Mesenchymal stem cell (in vitro differentiated cells and primary cell): ENCODE measurements around the gene PRMT3.

Experiments used
- DNase-seq: peaks from one replicate; pipeline ENCODE4 v3.0.0-alpha.2; 2013
- H2AFZ ChIP-seq: one replicate; pipeline ENCODE4 v1.6.1; 2013; ENCODE audit warnings: low read depth, mild to moderate bottlenecking, control low read depth, inconsistent platforms, low read length, moderate library complexity
- H2AK5ac ChIP-seq: 2 replicates; pipeline ENCODE4 v1.6.1; 2013; ENCODE audit warnings: low read length, moderate library complexity, mild to moderate bottlenecking, inconsistent platforms; ENCODE audit not compliant: severe bottlenecking
- H2BK120ac ChIP-seq: one replicate; pipeline ENCODE4 v1.6.1; 2013; ENCODE audit warnings: low read depth, mild to moderate bottlenecking, inconsistent platforms, low read length, moderate library complexity
- H2BK12ac ChIP-seq, 2 experiments: one replicate each; pipeline ENCODE4 v1.6.1; 2013; ENCODE audit warnings: inconsistent platforms in 2 of 2, low read length in 2 of 2, mild to moderate bottlenecking in 2 of 2, moderate library complexity in 2 of 2, control low read depth in 1 of 2
- H2BK15ac ChIP-seq: one replicate; pipeline ENCODE4 v1.6.1; 2013; ENCODE audit warnings: mild to moderate bottlenecking, low read depth, inconsistent platforms; ENCODE audit not compliant: poor library complexity, severe bottlenecking
- H2BK5ac ChIP-seq: 2 replicates; pipeline ENCODE4 v1.6.1; 2013; ENCODE audit warnings: low read depth, mild to moderate bottlenecking, low read length, control low read depth, inconsistent platforms; ENCODE audit not compliant: poor library complexity, severe bottlenecking
- H3K14ac ChIP-seq, 2 experiments: one replicate each; pipeline ENCODE4 v1.6.1; 2013; ENCODE audit warnings: inconsistent platforms in 2 of 2, low read length in 2 of 2, control low read depth in 1 of 2, mild to moderate bottlenecking in 1 of 2, moderate library complexity in 1 of 2
- H3K18ac ChIP-seq, 2 experiments: one replicate each; pipeline ENCODE4 v1.6.1; 2013; ENCODE audit warnings: inconsistent platforms in 2 of 2, low read length in 2 of 2, control low read depth in 1 of 2, low read depth in 1 of 2, mild to moderate bottlenecking in 1 of 2
- H3K23ac ChIP-seq, 2 experiments: one replicate each; pipeline ENCODE4 v1.6.1; 2013; ENCODE audit warnings: inconsistent platforms in 2 of 2, low read length in 2 of 2, mild to moderate bottlenecking in 2 of 2, moderate library complexity in 2 of 2, control low read depth in 1 of 2
- H3K27ac ChIP-seq: 2 replicates; pipeline ENCODE4 v1.5.1; 2013; ENCODE audit warnings: mild to moderate bottlenecking, moderate library complexity, low read length, control low read depth, inconsistent platforms; ENCODE audit not compliant: poor library complexity, severe bottlenecking
- H3K27me3 ChIP-seq, 2 experiments: 2 replicates each; pipeline versions ENCODE4 v1.6.1 to v1.7.0; 2013; ENCODE audit warnings: low read length in 2 of 2, mild to moderate bottlenecking in 2 of 2, moderate library complexity in 2 of 2, control low read depth in 1 of 2, inconsistent platforms in 1 of 2; ENCODE audit not compliant: control insufficient read depth in 1 of 2, insufficient read depth in 1 of 2
- H3K36me3 ChIP-seq, 2 experiments: 2 replicates each; pipeline versions ENCODE4 v1.6.1 to v1.7.0; 2013; ENCODE audit warnings: low read length in 2 of 2, control low read depth in 1 of 2, inconsistent platforms in 1 of 2, low read depth in 1 of 2, mild to moderate bottlenecking in 1 of 2; ENCODE audit not compliant: insufficient read depth in 2 of 2, control insufficient read depth in 1 of 2
- H3K4ac ChIP-seq, 2 experiments: one replicate each; pipeline ENCODE4 v1.6.1; 2013; ENCODE audit warnings: inconsistent platforms in 2 of 2, low read length in 2 of 2, mild to moderate bottlenecking in 2 of 2, moderate library complexity in 2 of 2, control low read depth in 1 of 2, low read depth in 1 of 2
- H3K4me1 ChIP-seq: 2 replicates; pipeline ENCODE4 v1.6.1; 2013; ENCODE audit warnings: low read depth, low read length, control low read depth; ENCODE audit not compliant: control insufficient read depth, insufficient read depth
- H3K4me2 ChIP-seq: 2 replicates; pipeline ENCODE4 v1.6.1; 2013; ENCODE audit warnings: low read length, mild to moderate bottlenecking, inconsistent platforms; ENCODE audit not compliant: poor library complexity, severe bottlenecking
- H3K4me3 ChIP-seq, 2 experiments: 2 replicates each; pipeline versions ENCODE4 v1.5.1 to v1.7.0; 2013; ENCODE audit warnings: low read length in 2 of 2, mild to moderate bottlenecking in 2 of 2, control low read depth in 1 of 2, low read depth in 1 of 2; ENCODE audit not compliant: insufficient read depth in 1 of 2
- H3K79me1 ChIP-seq: replicated peaks from 2 replicates; pipeline ENCODE4 v1.6.1; 2013; ENCODE audit warnings: mild to moderate bottlenecking, control low read depth, low read length, inconsistent platforms; ENCODE audit not compliant: poor library complexity, severe bottlenecking
- H3K9ac ChIP-seq: 2 replicates; pipeline ENCODE4 v1.7.0; 2013; ENCODE audit warnings: mild to moderate bottlenecking, low read length, moderate library complexity
- H3K9me3 ChIP-seq: 2 replicates; pipeline ENCODE4 v1.7.0; 2013; ENCODE audit warnings: mild to moderate bottlenecking, low read length; ENCODE audit not compliant: control insufficient read depth
- H4K8ac ChIP-seq: one replicate; pipeline ENCODE4 v1.6.1; 2013; ENCODE audit warnings: inconsistent platforms, mild to moderate bottlenecking, low read length, moderate library complexity
- H4K91ac ChIP-seq: one replicate; pipeline ENCODE4 v1.6.1; 2013; ENCODE audit warnings: mild to moderate bottlenecking, low read length, inconsistent platforms
- WGBS: methylation state at CpG from one replicate; pipeline ENCODE4 v1.1.7; 2013; ENCODE audit warnings: mixed read lengths; 5-methylcytosine and 5-hydroxymethylcytosine counted together

Gene PRMT3

DNA sequence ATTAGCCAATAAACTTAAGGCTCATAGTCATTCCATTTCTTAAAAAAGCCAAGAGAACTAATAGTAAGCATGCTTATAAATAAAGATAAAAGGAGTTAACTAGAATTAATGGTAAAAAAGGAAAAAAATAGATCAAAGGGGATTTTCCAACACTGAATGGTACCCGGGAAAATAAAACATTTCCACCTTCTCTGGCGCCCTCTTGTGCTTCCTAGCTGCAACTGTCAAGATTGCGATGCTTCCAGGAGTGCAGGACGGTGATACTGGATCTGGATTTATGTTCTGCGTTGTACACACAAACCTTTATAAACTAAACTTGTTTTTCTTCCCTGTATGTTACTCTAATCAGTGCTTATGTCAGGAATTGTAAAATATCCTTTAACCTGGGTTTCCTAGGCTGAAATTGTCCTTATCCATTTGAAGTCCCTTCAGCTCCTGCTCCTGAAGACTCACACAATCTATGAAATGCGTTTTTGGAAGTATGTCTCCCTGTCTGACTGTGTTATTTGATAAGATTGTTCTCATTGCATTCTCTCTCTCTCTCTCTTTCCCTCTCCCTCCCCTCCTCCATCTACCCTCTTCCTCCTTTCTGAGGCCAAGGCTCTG, 33.6 kb upstream of the PRMT3 start:
- DNase-seq = peak; percentile 59
- Histone ChIP-seq H3K9me3 (no peaks in the 10 kb centered on the region), H3K9ac (no peak overlapping the region), H3K14ac (no peak overlapping the region), H2AFZ (no peak overlapping the region), H3K4me2 (no peak overlapping the region), H3K4me1 (no peaks in the 10 kb centered on the region), H3K36me3 (no peaks in the 10 kb centered on the region), H3K79me1 (no peaks in the 10 kb centered on the region), H3K18ac (no peak overlapping the region), H3K4me3 (no peak overlapping the region), H2AK5ac (no peak overlapping the region), H3K23ac (no peak overlapping the region), H2BK12ac (no peak overlapping the region), H3K4ac (no peak overlapping the region), H3K27ac (no peak overlapping the region), H2BK15ac (no peak overlapping the region), H4K91ac (no peak overlapping the region), H3K27me3 (peaks cover 8 to 18% of the 10 kb centered on the region in 2 experiments), H2BK5ac (no peak overlapping the region), H4K8ac (no peak overlapping the region), H2BK120ac (no peak overlapping the region)
- 0% methylated on average over 4 of the region's 6 CpGs for WGBS

DNA sequence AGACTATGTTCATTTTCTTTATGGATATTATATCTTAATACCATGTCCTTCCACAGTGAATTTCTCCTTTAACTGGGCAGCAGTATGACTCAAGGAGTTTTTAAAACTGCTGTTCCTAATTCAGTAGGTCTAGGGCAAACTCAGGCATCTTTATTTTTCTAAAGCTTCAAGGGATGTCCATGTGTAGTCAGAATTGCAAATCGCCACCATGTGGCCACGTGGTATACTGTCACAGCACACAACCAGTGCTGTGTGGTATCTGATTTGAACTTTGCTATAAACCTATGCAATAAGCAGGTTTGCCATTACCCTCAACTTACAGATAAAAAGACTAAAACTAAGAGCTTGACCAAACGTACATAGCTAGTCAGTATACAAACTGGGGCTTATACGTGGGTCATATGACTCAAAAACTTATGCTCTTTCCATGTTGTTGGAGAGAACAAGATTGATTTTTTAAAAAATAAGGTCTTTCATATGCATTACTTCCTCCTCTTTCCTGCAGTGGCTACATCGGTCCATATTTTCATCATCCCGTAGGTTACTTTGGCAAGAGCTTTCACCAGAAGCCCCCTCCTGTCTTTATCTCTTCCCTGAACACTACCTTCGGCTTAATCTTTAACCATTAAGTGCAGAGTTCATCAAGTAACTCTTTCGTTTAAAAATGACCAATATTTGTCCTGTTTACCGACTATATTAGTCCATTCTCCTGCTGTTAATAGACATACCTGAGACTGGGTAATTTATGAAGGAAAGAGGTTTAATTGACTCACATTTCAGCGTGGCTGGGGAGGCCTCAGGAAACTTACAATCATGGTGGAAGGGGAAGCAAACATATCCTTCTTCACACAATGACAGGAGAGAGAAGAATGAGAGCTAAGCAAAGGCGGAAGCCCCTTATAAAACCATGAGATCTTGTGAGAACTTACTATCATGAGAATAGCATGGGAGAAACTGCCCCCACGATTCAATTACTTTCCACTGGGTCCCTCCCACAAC, 32.0 kb upstream of the PRMT3 start:
- Histone ChIP-seq H2AFZ (no peak overlapping the region), H3K4ac (no peak overlapping the region), H3K9ac (no peak overlapping the region), H4K8ac (no peak overlapping the region), H3K4me2 (no peak overlapping the region), H3K23ac (no peak overlapping the region), H3K18ac (no peak overlapping the region), H2BK15ac (no peak overlapping the region), H3K9me3 (no peaks in the 10 kb centered on the region), H3K14ac (no peak overlapping the region), H2BK120ac (no peak overlapping the region), H2BK5ac (no peak overlapping the region), H3K36me3 (no peaks in the 10 kb centered on the region), H3K4me1 (no peaks in the 10 kb centered on the region), H3K27me3 (peaks cover 8 to 12% of the 10 kb centered on the region in 2 experiments), H3K79me1 (no peaks in the 10 kb centered on the region), H3K27ac (no peak overlapping the region), H2AK5ac (no peak overlapping the region), H3K4me3 (no peak overlapping the region), H2BK12ac (no peak overlapping the region), H4K91ac (no peak overlapping the region)
- 63% methylated on average over 5 of the region's 12 CpGs for WGBS
- DNase-seq = peak; percentile 56

DNA sequence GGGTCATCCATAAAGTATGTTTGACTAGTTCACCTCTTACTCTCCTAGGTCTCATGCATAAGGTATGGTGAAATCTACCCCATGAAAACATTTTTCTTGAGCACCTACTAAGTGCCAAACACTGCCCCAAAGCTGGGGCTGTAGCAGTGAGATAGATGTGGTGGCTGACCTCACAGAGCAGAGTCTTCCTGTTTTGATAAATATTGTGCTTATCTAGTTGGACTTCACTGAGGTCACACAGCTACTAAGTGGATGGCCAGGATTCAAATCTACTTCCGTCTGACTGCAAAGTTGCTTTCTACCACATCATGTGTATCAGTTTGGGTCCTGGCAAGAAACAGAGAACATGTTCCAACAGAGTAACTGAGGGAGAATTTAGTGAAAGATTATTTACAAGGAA, 30.4 kb upstream of the PRMT3 start:
- H3K14ac ChIP-seq = no peak overlapping the region
- no peak for DNase-seq
- no peak overlapping the region for H3K4ac ChIP-seq
- H3K23ac ChIP-seq = no peak overlapping the region
- no peak overlapping the region for H3K4me2 ChIP-seq
- H3K79me1 ChIP-seq = no peaks in the 10 kb centered on the region
- no peak overlapping the region for H2BK120ac ChIP-seq
- H3K36me3 ChIP-seq = no peaks in the 10 kb centered on the region
- peaks cover 3 to 5% of the 10 kb centered on the region in 2 experiments for H3K27me3 ChIP-seq
- H3K4me3 ChIP-seq = no peak overlapping the region
- no peak overlapping the region for H2BK5ac ChIP-seq
- H2BK12ac ChIP-seq = no peak overlapping the region
- H2BK15ac ChIP-seq = no peak overlapping the region
- H2AFZ ChIP-seq = no peak overlapping the region
- H3K18ac ChIP-seq = no peak overlapping the region
- H2AK5ac ChIP-seq = no peak overlapping the region
- H3K9ac ChIP-seq = no peak overlapping the region
- H3K4me1 ChIP-seq = no peaks in the 10 kb centered on the region
- 94% methylated on average over 1 of the region's 1 CpG for WGBS
- H4K91ac ChIP-seq = no peak overlapping the region
- no peaks in the 10 kb centered on the region for H3K9me3 ChIP-seq
- H3K27ac ChIP-seq = no peak overlapping the region
- H4K8ac ChIP-seq = no peak overlapping the region

DNA sequence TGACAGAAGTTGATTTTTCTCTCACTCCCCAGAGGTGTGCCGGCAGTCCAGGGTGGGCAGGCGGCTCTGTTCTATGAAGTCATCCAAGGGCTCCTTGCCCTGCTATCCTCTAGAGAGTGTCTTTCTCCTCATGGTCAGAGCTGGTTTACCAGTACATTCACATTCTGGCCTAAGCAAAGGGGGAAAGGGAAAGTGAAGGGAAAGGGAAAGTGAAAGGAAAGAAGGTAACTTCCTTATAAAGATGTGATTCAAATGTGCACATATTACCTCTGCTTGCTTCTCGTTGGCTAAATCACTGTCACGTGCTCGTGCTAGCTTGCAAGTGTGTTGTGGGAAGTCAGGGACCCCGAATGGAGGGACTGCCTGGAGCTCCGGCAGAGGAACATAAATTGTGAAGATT, 26.9 kb upstream of the PRMT3 start:
- DNase-seq = peak; percentile 62
- H4K8ac ChIP-seq = peak overlapping the region; percentile 5
- no peak overlapping the region for H3K23ac ChIP-seq
- no peak overlapping the region for H3K4ac ChIP-seq
- no peaks in the 10 kb centered on the region for H3K9me3 ChIP-seq
- H3K36me3 ChIP-seq = no peaks in the 10 kb centered on the region
- peak overlapping the region in 1 of 2 experiments; percentile 54 for H3K4me3 ChIP-seq
- H4K91ac ChIP-seq = no peak overlapping the region
- H2AFZ ChIP-seq = peak overlapping the region; percentile 36
- no peak overlapping the region for H2AK5ac ChIP-seq
- H3K27me3 ChIP-seq = peaks cover 3 to 5% of the 10 kb centered on the region in 2 experiments
- H2BK5ac ChIP-seq = no peak overlapping the region
- H3K18ac ChIP-seq = no peak overlapping the region
- peak overlapping the region; percentile 65 for H3K9ac ChIP-seq
- no peak overlapping the region for H3K27ac ChIP-seq
- no peak overlapping the region for H3K4me2 ChIP-seq
- peaks cover 11% of the 10 kb centered on the region for H3K79me1 ChIP-seq
- WGBS = 61% methylated on average over 6 of the region's 7 CpGs
- H2BK120ac ChIP-seq = no peak overlapping the region
- H2BK15ac ChIP-seq = no peak overlapping the region
- H2BK12ac ChIP-seq = no peak overlapping the region
- no peak overlapping the region for H3K14ac ChIP-seq
- H3K4me1 ChIP-seq = peaks cover 12% of the 10 kb centered on the region
